ENCODE measurements around the gene IPP.

- TF ChIP-seq, protein P1, sequence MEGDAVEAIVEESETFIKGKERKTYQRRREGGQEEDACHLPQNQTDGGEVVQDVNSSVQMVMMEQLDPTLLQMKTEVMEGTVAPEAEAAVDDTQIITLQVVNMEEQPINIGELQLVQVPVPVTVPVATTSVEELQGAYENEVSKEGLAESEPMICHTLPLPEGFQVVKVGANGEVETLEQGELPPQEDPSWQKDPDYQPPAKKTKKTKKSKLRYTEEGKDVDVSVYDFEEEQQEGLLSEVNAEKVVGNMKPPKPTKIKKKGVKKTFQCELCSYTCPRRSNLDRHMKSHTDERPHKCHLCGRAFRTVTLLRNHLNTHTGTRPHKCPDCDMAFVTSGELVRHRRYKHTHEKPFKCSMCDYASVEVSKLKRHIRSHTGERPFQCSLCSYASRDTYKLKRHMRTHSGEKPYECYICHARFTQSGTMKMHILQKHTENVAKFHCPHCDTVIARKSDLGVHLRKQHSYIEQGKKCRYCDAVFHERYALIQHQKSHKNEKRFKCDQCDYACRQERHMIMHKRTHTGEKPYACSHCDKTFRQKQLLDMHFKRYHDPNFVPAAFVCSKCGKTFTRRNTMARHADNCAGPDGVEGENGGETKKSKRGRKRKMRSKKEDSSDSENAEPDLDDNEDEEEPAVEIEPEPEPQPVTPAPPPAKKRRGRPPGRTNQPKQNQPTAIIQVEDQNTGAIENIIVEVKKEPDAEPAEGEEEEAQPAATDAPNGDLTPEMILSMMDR (IDR thresholded peaks at IDR 0.05 in 4 of 5, conservative IDR thresholded peaks at IDR 0.05 in 1 of 5), result no peak
- no peak for TF ChIP-seq POLR2A (IDR thresholded peaks at IDR 0.05)
These were observed 18.9 kb upstream of the IPP start for GRCh38 chr1:45769261-45769932.

Measured in gastrocnemius medialis (tissue), 4 donors.